Skeletal muscle cell (primary cell): ENCODE data around the gene CAPNS1.
"Not testable (repeated sequence)": the region's sequence is repeated elsewhere in the genome, so short reads cannot be mapped to it uniquely, and the experiment has no call there.

Experiments used
- DNase-seq: peaks from one replicate; pipeline ENCODE4 v3.0.0-alpha.2; 2010; ENCODE audit warnings: low read depth
- H3K4me3 ChIP-seq: 2 replicates; pipeline ENCODE4 v1.5.1; 2011; ENCODE audit warnings: low read depth, mild to moderate bottlenecking, control low read depth, low read length, moderate library complexity

The CAPNS1 gene

DNA sequence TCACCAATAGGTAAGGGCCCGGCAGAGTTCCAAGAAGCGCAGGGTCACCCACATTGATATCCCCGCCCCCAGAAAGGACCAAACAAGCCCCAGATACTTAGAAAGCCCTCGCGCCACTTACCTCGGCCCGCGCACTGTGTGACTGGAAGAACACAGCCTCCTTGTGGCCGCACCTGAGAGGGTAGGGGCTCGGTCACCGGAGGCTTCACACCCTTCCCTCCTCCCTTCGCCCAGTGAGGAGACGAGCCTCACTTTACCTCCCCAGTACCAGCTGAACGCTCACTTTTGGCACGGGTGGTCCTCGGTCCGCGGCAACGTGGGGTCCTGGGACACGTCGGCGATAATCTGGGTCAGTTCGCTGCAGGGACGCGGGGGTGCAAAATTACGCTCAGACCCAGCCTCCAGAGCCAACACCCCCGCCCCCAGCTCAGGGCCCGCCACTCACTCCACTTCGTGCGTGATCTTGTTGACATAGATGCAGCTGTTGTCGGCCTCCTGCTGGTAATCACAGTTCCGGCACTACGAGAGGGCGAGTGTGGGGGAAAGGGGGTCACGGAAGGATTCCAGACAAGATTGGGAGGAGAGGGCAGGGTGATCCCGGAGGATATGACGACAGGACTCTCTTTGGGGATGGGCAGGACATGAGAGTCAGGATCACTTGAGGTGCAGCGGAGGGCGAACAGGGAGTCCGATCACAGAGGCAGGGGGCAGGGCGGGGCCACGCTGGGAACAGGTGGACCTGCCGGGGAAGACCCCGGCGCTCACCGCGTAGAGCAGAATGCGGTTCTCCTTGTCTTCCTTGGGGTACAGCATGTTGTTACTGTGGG, 25.8 kb upstream of the CAPNS1 start:
- no peak for DNase-seq
- H3K4me3 ChIP-seq = peak overlapping the region; percentile 90

- peak within 1 kb of the TSS; percentile 90 for H3K4me3 ChIP-seq
- peak; percentile 99 for DNase-seq
These were observed 25.0 kb upstream of the CAPNS1 start, which contains the start of gene POLR2I for GRCh38 chr19:36114721-36115452. Gene POLR2I, minus strand, starts transcription at chr19:36114875. Its CDS starts 19 bp downstream, at chr19:36114856.

DNA sequence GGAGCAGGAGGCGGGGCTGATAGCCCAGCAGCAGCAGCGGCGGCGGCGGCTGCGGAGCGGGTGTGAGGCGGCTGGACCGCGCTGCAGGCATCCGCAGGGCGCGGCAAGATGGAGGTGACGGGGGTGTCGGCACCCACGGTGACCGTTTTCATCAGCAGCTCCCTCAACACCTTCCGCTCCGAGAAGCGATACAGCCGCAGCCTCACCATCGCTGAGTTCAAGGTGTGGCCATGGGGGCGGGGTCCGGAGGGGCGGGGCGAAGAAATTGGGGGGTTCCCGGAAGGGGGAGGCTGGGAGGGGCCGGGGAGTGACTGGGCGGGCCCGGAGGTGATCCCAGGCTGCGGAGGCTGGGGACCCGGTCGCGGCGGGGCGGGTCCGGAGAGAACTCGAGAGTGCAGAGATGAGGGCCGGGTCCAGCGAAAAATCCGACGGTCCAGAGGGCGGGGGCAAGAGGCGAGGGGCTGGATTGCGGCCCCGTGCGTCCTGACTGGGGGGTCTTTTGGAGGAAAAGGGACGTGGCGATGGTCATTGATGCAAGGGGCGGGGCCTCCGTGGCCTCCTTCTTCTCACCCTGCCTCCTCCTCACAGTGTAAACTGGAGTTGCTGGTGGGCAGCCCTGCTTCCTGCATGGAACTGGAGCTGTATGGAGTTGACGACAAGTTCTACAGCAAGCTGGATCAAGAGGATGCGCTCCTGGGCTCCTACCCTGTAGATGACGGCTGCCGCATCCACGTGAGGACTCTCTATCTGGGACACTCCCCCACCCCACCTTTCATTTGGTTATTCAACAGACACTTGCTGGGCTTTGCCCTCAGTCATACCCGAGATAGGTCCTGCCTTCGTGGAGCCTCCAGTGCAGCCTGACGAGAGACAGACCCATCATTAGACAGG, 24.2 kb upstream of the CAPNS1 start, which contains the start of gene TBCB:
TSS of gene TBCB (plus strand) at position 16 of the 891 bp plus-strand sequence. CDS start at position 109, 93 bp downstream.
- peak within 1 kb of the TSS; percentile 90 for H3K4me3 ChIP-seq
- no peak for DNase-seq

GRCh38 chr19:36116344-36116637, 23.6 kb upstream of the CAPNS1 start:
- DNase-seq = no peak
- peak overlapping the region; percentile 90 for H3K4me3 ChIP-seq

DNA sequence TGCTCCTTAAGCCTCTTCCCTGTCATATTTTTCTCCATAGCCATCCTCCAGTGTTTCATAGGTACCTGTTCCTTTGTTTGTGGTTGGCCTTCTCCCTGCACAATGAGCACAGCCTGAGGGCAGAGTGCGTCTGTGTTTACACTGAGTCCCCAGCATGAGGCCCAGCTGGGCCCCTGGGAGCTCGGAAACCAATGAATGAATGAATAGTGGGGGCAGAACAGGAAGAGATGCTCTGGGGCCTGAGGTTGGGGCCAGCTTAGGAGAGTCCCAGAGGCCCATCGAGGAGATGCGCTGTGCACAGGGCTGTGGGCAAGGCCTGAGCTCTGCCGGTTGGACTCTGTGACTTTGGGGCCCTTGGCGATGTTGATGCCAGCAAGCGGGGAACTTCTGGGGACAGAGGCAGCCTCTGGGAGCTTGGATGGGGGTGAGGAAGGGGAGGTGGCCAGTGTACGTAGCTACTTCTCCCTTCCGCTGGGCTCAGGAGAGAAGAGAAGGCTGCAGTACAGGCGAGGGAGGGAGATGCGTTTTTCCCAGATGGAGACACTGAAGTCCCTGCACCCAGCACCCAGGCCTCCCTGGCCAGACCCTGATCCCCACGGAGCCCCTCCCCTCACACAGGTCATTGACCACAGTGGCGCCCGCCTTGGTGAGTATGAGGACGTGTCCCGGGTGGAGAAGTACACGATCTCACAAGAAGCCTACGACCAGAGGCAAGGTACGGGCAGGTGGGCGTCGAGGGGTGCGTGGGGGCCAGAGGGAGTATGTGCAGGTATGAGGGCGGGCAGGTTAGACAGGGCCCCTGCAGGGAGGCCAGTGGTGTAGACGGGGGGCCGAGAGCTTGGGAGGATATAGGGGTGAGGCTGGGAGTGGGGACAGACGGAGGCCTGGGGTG, 19.5 kb upstream of the CAPNS1 start:
- no peak for DNase-seq
- no peak overlapping the region for H3K4me3 ChIP-seq

DNA sequence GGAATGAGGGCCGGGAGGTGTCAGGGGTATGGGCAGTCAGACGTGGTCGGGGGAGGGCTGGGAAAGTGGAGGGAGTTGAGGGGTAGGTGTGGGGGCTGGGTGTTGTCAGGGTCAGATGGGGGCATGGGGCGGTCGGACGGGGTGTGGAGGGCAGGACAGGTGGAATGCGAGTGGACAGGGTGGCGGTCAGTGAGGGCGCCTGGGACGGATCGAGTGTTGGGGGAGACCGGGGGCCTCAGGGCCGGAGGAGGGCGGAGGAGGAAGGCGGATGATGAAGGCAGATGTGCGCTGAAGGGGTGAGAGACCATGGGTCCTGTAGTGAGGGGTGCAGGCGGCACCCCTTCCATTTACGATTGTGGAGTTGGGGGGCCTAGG, 18.9 kb upstream of the CAPNS1 start:
- H3K4me3 ChIP-seq = no peak overlapping the region
- no peak for DNase-seq

GRCh38 chr19:36121486-36122124, 18.3 kb upstream of the CAPNS1 start:
- no peak overlapping the region for H3K4me3 ChIP-seq
- DNase-seq = no peak

GRCh38 chr19:36125557-36125956, 14.3 kb upstream of the CAPNS1 start:
- DNase-seq = no peak
- H3K4me3 ChIP-seq = no peak overlapping the region

DNA sequence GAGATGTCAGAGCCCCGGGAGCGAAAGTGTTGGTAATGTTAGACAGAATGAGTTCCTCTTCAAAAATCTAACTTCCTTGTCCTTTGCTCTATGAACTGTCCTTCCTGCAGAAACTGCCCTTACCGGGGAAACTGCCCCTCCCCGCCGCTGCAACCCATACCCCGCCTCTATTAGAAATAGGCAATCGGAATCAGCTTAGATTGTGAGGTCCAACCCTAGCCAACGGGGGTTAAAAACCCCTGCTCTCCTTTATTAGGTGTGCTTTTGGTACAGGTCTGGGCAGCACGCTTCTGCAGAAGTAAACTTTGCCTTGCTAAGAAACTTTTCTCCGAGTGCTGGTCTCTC, 11.5 kb upstream of the CAPNS1 start:
- DNase-seq = no peak
- peak overlapping the region; percentile 57 for H3K4me3 ChIP-seq

- not testable (repeated sequence) for DNase-seq, H3K4me3 ChIP-seq
These were observed 8.6 kb upstream of the CAPNS1 start for GRCh38 chr19:36131221-36131620.

- H3K4me3 ChIP-seq, DNase-seq: not testable (repeated sequence)
These were observed 5.0 kb upstream of the CAPNS1 start for GRCh38 chr19:36134867-36135266.

- no peak for DNase-seq
- no peak overlapping the region for H3K4me3 ChIP-seq
These were observed 2.7 kb upstream of the CAPNS1 start for GRCh38 chr19:36136964-36137686.

DNA sequence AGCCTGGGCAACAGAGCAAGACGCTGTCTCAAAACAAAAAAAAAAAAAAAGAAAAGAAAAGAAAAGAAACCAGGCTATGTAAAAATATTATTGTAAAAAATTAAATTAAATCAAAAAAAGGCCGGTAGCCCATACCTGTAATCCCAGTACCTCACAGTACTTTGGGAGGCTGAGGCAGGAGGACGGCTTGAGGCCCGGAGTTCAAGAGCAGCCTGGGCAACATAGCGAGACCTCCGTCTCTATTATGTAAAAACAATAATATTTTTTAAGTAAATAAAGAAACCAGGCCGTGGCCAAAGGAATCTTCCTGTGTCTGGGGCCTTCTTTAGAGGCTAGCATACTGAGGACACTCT, 770 bp upstream of the CAPNS1 start:
- no peak for DNase-seq
- H3K4me3 ChIP-seq = peak overlapping the region; percentile 86

DNA sequence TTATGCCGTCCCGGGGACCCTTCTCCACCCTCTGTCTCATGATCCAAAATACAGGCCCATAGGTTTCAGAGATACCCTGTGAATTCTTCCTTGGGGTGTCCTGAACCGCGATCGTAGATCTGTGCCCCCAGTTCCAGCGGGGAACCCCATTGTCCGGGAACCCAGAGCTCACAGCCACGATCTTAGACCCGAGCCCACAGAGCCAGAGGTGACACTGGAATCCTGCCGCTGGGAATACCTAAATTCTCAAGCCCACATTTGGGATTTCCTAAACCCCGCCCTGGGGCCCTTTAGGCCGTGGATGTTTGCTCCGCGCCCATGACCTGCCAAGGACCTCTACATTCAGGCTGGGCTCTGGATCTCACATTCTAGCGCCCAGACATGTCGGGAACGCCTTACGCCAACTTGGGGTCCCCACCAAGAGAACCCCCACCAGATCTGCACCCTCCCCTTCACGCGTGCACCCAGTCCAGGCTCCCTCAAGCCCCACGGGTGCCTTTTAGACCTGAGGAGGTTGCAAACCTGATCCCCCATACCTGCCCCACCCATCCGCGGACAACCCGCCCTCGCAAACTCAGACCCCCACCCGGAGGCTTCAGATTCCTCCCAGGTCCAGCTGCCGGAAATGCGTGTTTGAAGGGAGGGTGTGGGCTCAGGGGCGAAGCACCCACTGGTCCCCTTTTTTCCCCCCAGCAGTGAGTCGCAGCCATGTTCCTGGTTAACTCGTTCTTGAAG, 605 bp downstream of the CAPNS1 start:
- H3K4me3 ChIP-seq = peak overlapping the region; percentile 86
- DNase-seq = no peak

- DNase-seq = peak; percentile 36
- peak overlapping the region; percentile 86 for H3K4me3 ChIP-seq
These were observed 1.4 kb downstream of the CAPNS1 start for GRCh38 chr19:36141039-36141927.

- no peak overlapping the region for H3K4me3 ChIP-seq
- no peak for DNase-seq
These were observed 2.2 kb downstream of the CAPNS1 start for GRCh38 chr19:36142046-36142445.
